Endothelial cell of umbilical vein (primary cell): ENCODE data around the gene STK39.

Experiments
- CTCF ChIP-seq, 2 donors: IDR thresholded peaks; 1 replicate in 1 of 2; 2 replicates in 1 of 2; pipeline ENCODE4 v1.5.1; 2011; ENCODE audit warnings: low read length in 2 of 2, mild to moderate bottlenecking in 2 of 2, moderate library complexity in 2 of 2, control low read depth in 1 of 2, inconsistent platforms in 1 of 2, low read depth in 1 of 2; ENCODE audit not compliant: insufficient read depth in 1 of 2; ENCODE audit errors: extremely low read depth in 1 of 2
- EZH2 ChIP-seq: IDR thresholded peaks from 2 replicates; pipeline ENCODE4 v1.6.1; 2012; ENCODE audit warnings: borderline replicate concordance, low read depth, mild to moderate bottlenecking, moderate library complexity, low read length, inconsistent platforms; ENCODE audit not compliant: severe bottlenecking
- POLR2A ChIP-seq: IDR thresholded peaks from 2 replicates; pipeline ENCODE4 v1.6.1; 2012; ENCODE audit warnings: low read depth, mild to moderate bottlenecking, control low read depth, low read length

- TF ChIP-seq EZH2 (no peak), POLR2A (no peak), CTCF (IDR thresholded peaks at IDR 0.05; ENCODE audit: extremely low read depth in 1 of 2, insufficient read depth in 1 of 2, low read depth in 1 of 2, low read length in 2 of 2) (no peak)
Measured at GRCh38 chr2:168085801-168086361, 161.5 kb downstream of the STK39 start.
